Gastroesophageal sphincter (tissue), 4 donors: Measurements from ENCODE around the gene ARL8B. TPM values are rescaled to one million over a fixed set of nuclear protein-coding genes. Genes with fewer than 3 reads are reported as not detected.
A peak's percentile ranks its signal among the peaks of the same experiment; 100 is the strongest.

Source experiments
- ATAC-seq: fragments of 150-250 bp; one replicate; pipeline ENCODE4 v1.9.1; 2016; ENCODE audit warnings: mild to moderate bottlenecking, moderate library complexity
- H3K27ac ChIP-seq, 4 donors: fragments of 200-600 bp; sonication (generic) in 3 of 4; 1 replicate in 3 of 4; 2 replicates in 1 of 4; pipeline ENCODE4 v1.5.1; 2016 to 2019
- H3K27me3 ChIP-seq: fragments of 200-600 bp; sonication (generic); one replicate; pipeline ENCODE4 v1.5.1; 2019
- H3K36me3 ChIP-seq, 2 donors: fragments of 200-600 bp; sonication (generic); one replicate each; pipeline ENCODE4 v1.5.1; 2019; ENCODE audit warnings: control low read depth in 1 of 2
- H3K4me1 ChIP-seq, 3 donors: fragments of 200-600 bp; sonication (generic); 1 replicate in 2 of 3; 2 replicates in 1 of 3; pipeline ENCODE4 v1.5.1; 2016 to 2019; ENCODE audit warnings: control low read depth in 2 of 3
- H3K4me3 ChIP-seq, 2 donors: fragments of 200-600 bp; sonication (generic); one replicate each; pipeline ENCODE4 v1.5.1; 2019; ENCODE audit warnings: mild to moderate bottlenecking in 1 of 2, moderate library complexity in 1 of 2
- H3K9me3 ChIP-seq, 3 donors: fragments of 200-600 bp; sonication (generic); one replicate each; pipeline ENCODE4 v1.5.1; 2017 to 2019; ENCODE audit warnings: control low read depth in 2 of 3
- CTCF ChIP-seq, 4 experiments: fragments of 200-600 bp in 2 of 4; fragments of 450-650 bp in 2 of 4; sonication (generic) in 1 of 4; IDR thresholded peaks; one replicate each; pipeline ENCODE4 v1.5.1; 2017 to 2019; ENCODE audit warnings: antibody characterized with exemption in 4 of 4, mild to moderate bottlenecking in 2 of 4, moderate library complexity in 2 of 4
- EP300 ChIP-seq: sonication (generic); formaldehyde crosslinking; IDR thresholded peaks from one replicate; pipeline ENCODE4 v1.6.1; 2017; ENCODE audit warnings: antibody characterized with exemption, mild to moderate bottlenecking
- POLR2A ChIP-seq, 2 donors: fragments of 450-650 bp; IDR thresholded peaks; one replicate each; pipeline ENCODE4 v1.6.1; 2017; ENCODE audit warnings: antibody characterized with exemption in 2 of 2, mild to moderate bottlenecking in 2 of 2, moderate library complexity in 1 of 2
- POLR2AphosphoS5 ChIP-seq: sonication (generic); formaldehyde crosslinking; IDR thresholded peaks from one replicate; pipeline ENCODE4 v1.6.1; 2017; ENCODE audit warnings: antibody characterized with exemption
- WGBS, 2 donors: methylation state at CpG; one replicate each; pipeline ENCODE4 v1.1.5; 2018; ENCODE audit warnings: low coverage in 1 of 2; 5-methylcytosine and 5-hydroxymethylcytosine counted together
- total RNA-seq, 4 donors: library from RNA; depleted of rRNA; stranded (reverse); fragments of >200 nt; gene quantifications; one replicate each; pipeline ENCODE4 v1.1.0, GENCODE V29; 2016

ARL8B gene
- total RNA-seq, 4 donors from 2014 or later, result 41.5 to 59.9 (median 50.9) TPM

- WGBS, 2 donors, result 74 to 88% methylated on average over 4 to 5 of the region's 5 CpGs
- H3K9me3 ChIP-seq, result no peaks in the 10 kb centered on the region
- TF ChIP-seq CTCF (IDR thresholded peaks at IDR 0.05) (no peak), POLR2AphosphoS5 (no peak), EP300 (no peak), POLR2A (IDR thresholded peaks at IDR 0.05) (no peak)
- H3K4me3 ChIP-seq, result no peak overlapping the region
- no peaks in the 10 kb centered on the region for H3K27me3 ChIP-seq
- H3K36me3 ChIP-seq, result peaks cover 0 to 37% of the 10 kb centered on the region in 2 donors
- H3K4me1 ChIP-seq, result peaks cover under 1 to 31% (median 10%) of the 10 kb centered on the region in 3 donors
- no peak for ATAC-seq
- peak overlapping the region in 1 of 4 donors; percentile 19 for H3K27ac ChIP-seq
Measured at GRCh38 chr3:5185093-5185673, 63.1 kb downstream of the ARL8B start.

- Histone ChIP-seq H3K4me3 (peak overlapping the region in 1 of 2 donors; percentile 77), H3K27ac (peak overlapping the region; percentile 48 to 98 (median 88)), H3K27me3 (no peaks in the 10 kb centered on the region), H3K36me3 (peaks cover 0 to 26% of the 10 kb centered on the region in 2 donors), H3K9me3 (no peaks in the 10 kb centered on the region), H3K4me1 (peaks cover 4 to 42% (median 14%) of the 10 kb centered on the region in 3 donors)
- TF ChIP-seq POLR2AphosphoS5 (no peak), EP300 (no peak), POLR2A (IDR thresholded peaks at IDR 0.05) (no peak), CTCF (IDR thresholded peaks at IDR 0.05) (no peak)
- WGBS, 2 donors, result 54 to 56% methylated on average over 5 to 6 of the region's 6 CpGs
- no peak for ATAC-seq
Measured at GRCh38 chr3:5186089-5186857, 64.2 kb downstream of the ARL8B start.

- 1 to 3% methylated on average over 8 of the region's 8 CpGs for WGBS, 2 donors
- TF ChIP-seq CTCF (IDR thresholded peaks at IDR 0.05) (no peak), EP300 (no peak), POLR2A (IDR thresholded peaks at IDR 0.05) (no peak), POLR2AphosphoS5 (no peak)
- ATAC-seq, result no peak
Measured at GRCh38 chr3:5186858-5187155, 64.7 kb downstream of the ARL8B start.

GRCh38 chr3:5187156-5187919 lies 65.2 kb downstream of the ARL8B start, which contains the start of gene EDEM1:
EDEM1 (plus strand) TSS chr3:5187707; CDS start chr3:5187806, 99 bp downstream.
- WGBS, 2 donors, result 0% methylated on average over 5 to 11 of the region's 78 CpGs

More at GRCh38 chr3:5186858-5187155, 64.7 kb downstream of the ARL8B start:
- peak overlapping the region; percentile 39 to 77 for H3K4me3 ChIP-seq
- peaks cover 4 to 47% (median 14%) of the 10 kb centered on the region in 3 donors for H3K4me1 ChIP-seq
- H3K27ac ChIP-seq, result peak overlapping the region; percentile 48 to 98 (median 88)
- H3K36me3 ChIP-seq, result peaks cover 0 to 21% of the 10 kb centered on the region in 2 donors
- H3K9me3 ChIP-seq, result no peaks in the 10 kb centered on the region
- H3K27me3 ChIP-seq, result no peaks in the 10 kb centered on the region

More at GRCh38 chr3:5187156-5187919, 65.2 kb downstream of the ARL8B start, which contains the start of gene EDEM1:
- no peaks in the 10 kb centered on the region for H3K27me3 ChIP-seq
- peak; percentile 98 for ATAC-seq
- peaks cover 4 to 53% (median 14%) of the 10 kb centered on the region in 3 donors for H3K4me1 ChIP-seq
- TF ChIP-seq EP300 (no peak), CTCF (IDR thresholded peaks at IDR 0.05) (no peak), POLR2A (IDR thresholded peaks at IDR 0.05) (peak; percentile 59 to 83), POLR2AphosphoS5 (peak; percentile 64)
- no peaks in the 10 kb centered on the region for H3K9me3 ChIP-seq
- peak within 1 kb of the TSS; percentile 84 to 98 (median 90) for H3K27ac ChIP-seq
- H3K4me3 ChIP-seq, result peak within 1 kb of the TSS; percentile 77 to 83
- H3K36me3 ChIP-seq, result peaks cover 0 to 15% of the 10 kb centered on the region in 2 donors
